Measurements from ENCODE around the gene S100PBP. TPM values are rescaled to one million over a fixed set of nuclear protein-coding genes. Genes with fewer than 3 reads are reported as not detected.

S100PBP gene
- total and polyA plus RNA-seq, 2 donors, result 24.6 to 29.1 TPM

GRCh38 chr1:32831878-32832277, 14.4 kb downstream of the S100PBP start:
- Histone ChIP-seq H3K4me1 (ENCODE audit: control insufficient read depth in 2 of 2, insufficient read depth in 2 of 2, low read length in 2 of 2) (no peaks in the 10 kb centered on the region), H3K36me3 (ENCODE audit: control insufficient read depth in 2 of 2, insufficient read depth in 2 of 2, low read length in 1 of 2) (peaks cover 33 to 71% of the 10 kb centered on the region in 2 donors), H3K4me3 (ENCODE audit: low read length in 2 of 2) (no peak overlapping the region), H3K9me3 (ENCODE audit: control insufficient read depth in 2 of 2, insufficient read depth in 1 of 2, low read length in 1 of 2) (no peaks in the 10 kb centered on the region), H3K27ac (ENCODE audit: low read depth in 1 of 2, low read length in 1 of 2) (no peak overlapping the region), H3K27me3 (ENCODE audit: control insufficient read depth in 2 of 2, insufficient read depth in 1 of 2, low read length in 1 of 2) (no peaks in the 10 kb centered on the region)
- WGBS, result 99% methylated on average over 1 of the region's 1 CpG
- no peak for DNase-seq (ENCODE audit: low read depth in 6 of 9, low spot score in 9 of 9)

- peaks cover 23 to 38% of the 10 kb centered on the region in 2 donors for H3K36me3 ChIP-seq (ENCODE audit: control insufficient read depth in 2 of 2, insufficient read depth in 2 of 2, low read length in 1 of 2)
Measured at GRCh38 chr1:32848354-32849063, 31.1 kb downstream of the S100PBP start.

GRCh38 chr1:32855861-32856617, 38.6 kb downstream of the S100PBP start:
- Histone ChIP-seq H3K27me3 (ENCODE audit: control insufficient read depth in 2 of 2, insufficient read depth in 1 of 2, low read length in 1 of 2) (no peaks in the 10 kb centered on the region), H3K9me3 (ENCODE audit: control insufficient read depth in 2 of 2, insufficient read depth in 1 of 2, low read length in 1 of 2) (no peaks in the 10 kb centered on the region), H3K27ac (ENCODE audit: low read depth in 1 of 2, low read length in 1 of 2) (no peak overlapping the region), H3K36me3 (ENCODE audit: control insufficient read depth in 2 of 2, insufficient read depth in 2 of 2, low read length in 1 of 2) (peaks cover 39 to 76% of the 10 kb centered on the region in 2 donors), H3K4me3 (ENCODE audit: low read length in 2 of 2) (no peak overlapping the region), H3K4me1 (ENCODE audit: control insufficient read depth in 2 of 2, insufficient read depth in 2 of 2, low read length in 2 of 2) (no peaks in the 10 kb centered on the region)
- no peak for DNase-seq (ENCODE audit: low read depth in 6 of 9, low spot score in 9 of 9)
- 97% methylated on average over 13 of the region's 13 CpGs for WGBS

More at GRCh38 chr1:32848354-32849063, 31.1 kb downstream of the S100PBP start:
- Histone ChIP-seq H3K4me1 (ENCODE audit: control insufficient read depth in 2 of 2, insufficient read depth in 2 of 2, low read length in 2 of 2) (no peaks in the 10 kb centered on the region), H3K27me3 (ENCODE audit: control insufficient read depth in 2 of 2, insufficient read depth in 1 of 2, low read length in 1 of 2) (no peaks in the 10 kb centered on the region), H3K27ac (ENCODE audit: low read depth in 1 of 2, low read length in 1 of 2) (no peak overlapping the region), H3K9me3 (ENCODE audit: control insufficient read depth in 2 of 2, insufficient read depth in 1 of 2, low read length in 1 of 2) (peaks cover 0 to 1% of the 10 kb centered on the region in 2 donors), H3K4me3 (ENCODE audit: low read length in 2 of 2) (no peak overlapping the region)
- 50% methylated on average over 2 of the region's 2 CpGs for WGBS
- no peak for DNase-seq (ENCODE audit: low read depth in 6 of 9, low spot score in 9 of 9)

- no peak overlapping the region for H3K27ac ChIP-seq (ENCODE audit: low read depth in 1 of 2, low read length in 1 of 2)
- H3K9me3 ChIP-seq (ENCODE audit: control insufficient read depth in 2 of 2, insufficient read depth in 1 of 2, low read length in 1 of 2), result no peaks in the 10 kb centered on the region
- no peak for DNase-seq (ENCODE audit: low read depth in 6 of 9, low spot score in 9 of 9)
- peaks cover 49 to 67% of the 10 kb centered on the region in 2 donors for H3K36me3 ChIP-seq (ENCODE audit: control insufficient read depth in 2 of 2, insufficient read depth in 2 of 2, low read length in 1 of 2)
- no peaks in the 10 kb centered on the region for H3K4me1 ChIP-seq (ENCODE audit: control insufficient read depth in 2 of 2, insufficient read depth in 2 of 2, low read length in 2 of 2)
- no peak overlapping the region for H3K4me3 ChIP-seq (ENCODE audit: low read length in 2 of 2)
- H3K27me3 ChIP-seq (ENCODE audit: control insufficient read depth in 2 of 2, insufficient read depth in 1 of 2, low read length in 1 of 2), result no peaks in the 10 kb centered on the region
- 96% methylated on average over 2 of the region's 2 CpGs for WGBS
Measured at GRCh38 chr1:32858136-32858535, 40.7 kb downstream of the S100PBP start.

- Histone ChIP-seq H3K27ac (ENCODE audit: low read depth in 1 of 2, low read length in 1 of 2) (no peak overlapping the region), H3K4me1 (ENCODE audit: control insufficient read depth in 2 of 2, insufficient read depth in 2 of 2, low read length in 2 of 2) (no peaks in the 10 kb centered on the region), H3K36me3 (ENCODE audit: control insufficient read depth in 2 of 2, insufficient read depth in 2 of 2, low read length in 1 of 2) (peaks cover 44 to 64% of the 10 kb centered on the region in 2 donors), H3K9me3 (ENCODE audit: control insufficient read depth in 2 of 2, insufficient read depth in 1 of 2, low read length in 1 of 2) (no peaks in the 10 kb centered on the region), H3K27me3 (ENCODE audit: control insufficient read depth in 2 of 2, insufficient read depth in 1 of 2, low read length in 1 of 2) (no peaks in the 10 kb centered on the region), H3K4me3 (ENCODE audit: low read length in 2 of 2) (no peak overlapping the region)
- WGBS, result 97% methylated on average over 7 of the region's 7 CpGs
- no peak for DNase-seq (ENCODE audit: low read depth in 6 of 9, low spot score in 9 of 9)
Measured at GRCh38 chr1:32858791-32859190, 41.3 kb downstream of the S100PBP start.

GRCh38 chr1:32859915-32860314, 42.5 kb downstream of the S100PBP start:
- H3K4me3 ChIP-seq (ENCODE audit: low read length in 2 of 2), result no peak overlapping the region
- no peaks in the 10 kb centered on the region for H3K27me3 ChIP-seq (ENCODE audit: control insufficient read depth in 2 of 2, insufficient read depth in 1 of 2, low read length in 1 of 2)
- WGBS, result 99% methylated on average over 2 of the region's 2 CpGs
- H3K9me3 ChIP-seq (ENCODE audit: control insufficient read depth in 2 of 2, insufficient read depth in 1 of 2, low read length in 1 of 2), result no peaks in the 10 kb centered on the region
- no peak for DNase-seq (ENCODE audit: low read depth in 6 of 9, low spot score in 9 of 9)
- H3K36me3 ChIP-seq (ENCODE audit: control insufficient read depth in 2 of 2, insufficient read depth in 2 of 2, low read length in 1 of 2), result peaks cover 44 to 58% of the 10 kb centered on the region in 2 donors
- no peak overlapping the region for H3K27ac ChIP-seq (ENCODE audit: low read depth in 1 of 2, low read length in 1 of 2)
- no peaks in the 10 kb centered on the region for H3K4me1 ChIP-seq (ENCODE audit: control insufficient read depth in 2 of 2, insufficient read depth in 2 of 2, low read length in 2 of 2)

GRCh38 chr1:32860566-32860965, 43.1 kb downstream of the S100PBP start:
- Histone ChIP-seq H3K4me3 (ENCODE audit: low read length in 2 of 2) (no peak overlapping the region), H3K4me1 (ENCODE audit: control insufficient read depth in 2 of 2, insufficient read depth in 2 of 2, low read length in 2 of 2) (no peaks in the 10 kb centered on the region), H3K9me3 (ENCODE audit: control insufficient read depth in 2 of 2, insufficient read depth in 1 of 2, low read length in 1 of 2) (no peaks in the 10 kb centered on the region), H3K27me3 (ENCODE audit: control insufficient read depth in 2 of 2, insufficient read depth in 1 of 2, low read length in 1 of 2) (no peaks in the 10 kb centered on the region), H3K27ac (ENCODE audit: low read depth in 1 of 2, low read length in 1 of 2) (no peak overlapping the region), H3K36me3 (ENCODE audit: control insufficient read depth in 2 of 2, insufficient read depth in 2 of 2, low read length in 1 of 2) (peaks cover 44 to 54% of the 10 kb centered on the region in 2 donors)
- DNase-seq (ENCODE audit: low read depth in 6 of 9, low spot score in 9 of 9), result no peak

GRCh38 chr1:32861904-32862695, 44.6 kb downstream of the S100PBP start:
- Histone ChIP-seq H3K27ac (ENCODE audit: low read depth in 1 of 2, low read length in 1 of 2) (no peak overlapping the region), H3K9me3 (ENCODE audit: control insufficient read depth in 2 of 2, insufficient read depth in 1 of 2, low read length in 1 of 2) (no peaks in the 10 kb centered on the region), H3K27me3 (ENCODE audit: control insufficient read depth in 2 of 2, insufficient read depth in 1 of 2, low read length in 1 of 2) (no peaks in the 10 kb centered on the region), H3K36me3 (ENCODE audit: control insufficient read depth in 2 of 2, insufficient read depth in 2 of 2, low read length in 1 of 2) (peaks cover 33 to 40% of the 10 kb centered on the region in 2 donors), H3K4me1 (ENCODE audit: control insufficient read depth in 2 of 2, insufficient read depth in 2 of 2, low read length in 2 of 2) (no peaks in the 10 kb centered on the region), H3K4me3 (ENCODE audit: low read length in 2 of 2) (no peak overlapping the region)
- 96% methylated on average over 3 of the region's 3 CpGs for WGBS
- DNase-seq (ENCODE audit: low read depth in 6 of 9, low spot score in 9 of 9), result no peak

Measured in thymus (tissue), 11 donors.